A549 (cell line): ENCODE measurements around the gene MYBPC2. TPM values are rescaled to one million over a fixed set of nuclear protein-coding genes. Genes with fewer than 3 reads are reported as not detected.

ENCODE experiments used
- ATAC-seq, 2 experiments: fragments of 200-7000 bp in 1 of 2; fragments of >200 bp in 1 of 2; cut with Nextera tagmentation in 1 of 2; cut with Tn5 transposase in 1 of 2; 3 replicates each; pipeline versions ENCODE4 v1.8.0 to v1.9.1; 2018 to 2020; ENCODE audit warnings: mild to moderate bottlenecking in 1 of 2, moderate library complexity in 1 of 2
- CTCF ChIA-PET: fragments of 300-600 bp; sonication (Branson Sonifier 250); formaldehyde crosslinking; extraction: SDS; loops from one replicate; lab custom pipeline; 2021; ENCODE audit warnings: antibody characterized with exemption, inconsistent platforms; lab: Yijun Ruan, JAX
- POLR2A ChIA-PET: fragments of 350-600 bp; formaldehyde crosslinking; extraction: SDS; loops from one replicate; lab custom pipeline; 2021; ENCODE audit warnings: antibody characterized with exemption, inconsistent platforms; lab: Yijun Ruan, JAX
- DNase-seq, 2 experiments: peaks; one replicate each; pipeline versions ENCODE4 v3.0.0 to v3.0.0-alpha.2; 2011 to 2016; ENCODE audit warnings: low read depth in 1 of 2, low spot score in 1 of 2
- FAIRE-seq: peaks from 2 replicates; lab custom pipeline; 2011; peaks lifted over from hg19 to GRCh38; lab: Jason Lieb, UNC
- H3K27ac ChIP-seq, 2 experiments: fragments of >200 bp; sonication (Bioruptor Twin); formaldehyde crosslinking; 3 replicates each; pipeline ENCODE4 v1.5.1; 2016 to 2017
- H3K4me1 ChIP-seq: fragments of >200 bp; sonication (Bioruptor Twin); formaldehyde crosslinking; 3 replicates; pipeline ENCODE4 v1.6.1; 2016
- H3K4me2 ChIP-seq: fragments of >200 bp; sonication (Bioruptor Twin); formaldehyde crosslinking; 3 replicates; pipeline ENCODE4 v1.6.1; 2016
- H3K4me3 ChIP-seq: fragments of >200 bp; sonication (Bioruptor Twin); formaldehyde crosslinking; 3 replicates; pipeline ENCODE4 v1.5.1; 2016
- H3K9me3 ChIP-seq: fragments of >200 bp; sonication (Bioruptor Twin); formaldehyde crosslinking; 3 replicates; pipeline ENCODE4 v1.6.1; 2016
- CBX8 ChIP-seq: fragments of 200-600 bp; sonication (generic); IDR thresholded peaks from 2 replicates; pipeline ENCODE4 v1.6.1; 2016
- CEBPB ChIP-seq, 2 experiments: fragments of >200 bp in 1 of 2; sonication (Bioruptor Twin) in 1 of 2; formaldehyde crosslinking in 1 of 2; IDR thresholded peaks; 2 replicates each; pipeline ENCODE4 v1.6.1; 2012 to 2016
- CHD4 ChIP-seq: fragments of 200-600 bp; sonication (generic); IDR thresholded peaks from 2 replicates; pipeline ENCODE4 v1.6.1; 2016; ENCODE audit warnings: antibody characterized with exemption, mild to moderate bottlenecking, borderline replicate concordance
- E2F6 ChIP-seq: IDR thresholded peaks from 2 replicates; pipeline ENCODE4 v1.6.1; 2012; ENCODE audit warnings: low read depth, borderline replicate concordance
- ESRRA ChIP-seq: fragments of 150-350 bp; IDR thresholded peaks from 2 replicates; pipeline ENCODE4 v1.6.1; 2014; ENCODE audit warnings: mild to moderate bottlenecking, low read length, borderline replicate concordance
- FOXS1 ChIP-seq: fragments of 250-450 bp; sonication (Bioruptor Pico); IDR thresholded peaks from 2 replicates; pipeline ENCODE4 v1.5.0; 2020; ENCODE audit warnings: mild to moderate bottlenecking, moderate library complexity
- GATA3 ChIP-seq: IDR thresholded peaks from 2 replicates; pipeline ENCODE4 v1.6.1; 2012; ENCODE audit warnings: borderline replicate concordance
- HDAC2 ChIP-seq: fragments of 200-600 bp; sonication (generic); IDR thresholded peaks from 2 replicates; pipeline ENCODE4 v1.6.1; 2016
- HES2 ChIP-seq: fragments of >200 bp; sonication (Bioruptor Twin); formaldehyde crosslinking; IDR thresholded peaks from 2 replicates; pipeline ENCODE4 v1.6.1; 2016
- JUNB ChIP-seq: fragments of >200 bp; sonication (Bioruptor Twin); formaldehyde crosslinking; IDR thresholded peaks from 2 replicates; pipeline ENCODE4 v1.6.1; 2016
- KDM5A ChIP-seq: fragments of 200-600 bp; sonication (generic); IDR thresholded peaks from 2 replicates; pipeline ENCODE4 v1.6.1; 2016; ENCODE audit warnings: antibody characterized with exemption, mild to moderate bottlenecking
- MAZ ChIP-seq: fragments of 150-350 bp; IDR thresholded peaks from 2 replicates; pipeline ENCODE4 v1.6.1; 2014; ENCODE audit warnings: antibody characterized with exemption, low read depth, low read length, borderline replicate concordance
- PBX3 ChIP-seq: IDR thresholded peaks from 2 replicates; pipeline ENCODE4 v1.6.1; 2012
- POLR2AphosphoS2 ChIP-seq: conservative IDR thresholded peaks from 2 replicates; pipeline ENCODE4 v1.6.1; 2012; ENCODE audit warnings: low read length, improper control_type of control experiment, inconsistent platforms
- RAD21 ChIP-seq, 2 experiments: fragments of >200 bp in 1 of 2; sonication (Bioruptor Twin) in 1 of 2; formaldehyde crosslinking in 1 of 2; IDR thresholded peaks in 1 of 2; conservative IDR thresholded peaks in 1 of 2; 2 replicates in 1 of 2; 3 replicates in 1 of 2; pipeline ENCODE4 v1.6.1; 2012 to 2018; ENCODE audit warnings: inconsistent platforms in 1 of 2
- ZC3H11A ChIP-seq: fragments of 450-650 bp; IDR thresholded peaks from 2 replicates; pipeline ENCODE4 v1.6.1; 2014; ENCODE audit warnings: antibody characterized with exemption, mild to moderate bottlenecking
- ZFP36 ChIP-seq: fragments of 450-650 bp; IDR thresholded peaks from 2 replicates; pipeline ENCODE4 v1.6.1; 2014; ENCODE audit warnings: borderline replicate concordance; ENCODE audit not compliant: partially characterized antibody
- WGBS: methylation state at CpG from one replicate; pipeline ENCODE4 v1.1.6; 2017; ENCODE audit errors: missing lambda C conversion rate; 5-methylcytosine and 5-hydroxymethylcytosine counted together
- polyA plus RNA-seq, 4 experiments: library from polyadenylated mRNA; depleted of rRNA in 3 of 4; stranded (reverse); fragments of >200 nt; fragmentation: RNase III in 1 of 4; extraction: RNeasy Plus Mini Kit Qiagen cat#74134 plus additional on column Dnase treatment in 1 of 4; gene quantifications; 2 replicates in 3 of 4; 3 replicates in 1 of 4; pipeline ENCODE4 v1.2.3, GENCODE V29; 2011 to 2017
- TF ChIP-seq, protein P1 (sequence below): fragments of 250-450 bp; sonication (Bioruptor Pico); IDR thresholded peaks from 2 replicates; pipeline ENCODE4 v1.5.0; 2021; ENCODE audit warnings: mild to moderate bottlenecking, moderate library complexity, borderline replicate concordance

The MYBPC2 gene
- polyA plus RNA-seq, 2 of the 4 experiments (the other 2 are of a cell fraction) = 0.10 TPM; not detected in 1

DNA sequence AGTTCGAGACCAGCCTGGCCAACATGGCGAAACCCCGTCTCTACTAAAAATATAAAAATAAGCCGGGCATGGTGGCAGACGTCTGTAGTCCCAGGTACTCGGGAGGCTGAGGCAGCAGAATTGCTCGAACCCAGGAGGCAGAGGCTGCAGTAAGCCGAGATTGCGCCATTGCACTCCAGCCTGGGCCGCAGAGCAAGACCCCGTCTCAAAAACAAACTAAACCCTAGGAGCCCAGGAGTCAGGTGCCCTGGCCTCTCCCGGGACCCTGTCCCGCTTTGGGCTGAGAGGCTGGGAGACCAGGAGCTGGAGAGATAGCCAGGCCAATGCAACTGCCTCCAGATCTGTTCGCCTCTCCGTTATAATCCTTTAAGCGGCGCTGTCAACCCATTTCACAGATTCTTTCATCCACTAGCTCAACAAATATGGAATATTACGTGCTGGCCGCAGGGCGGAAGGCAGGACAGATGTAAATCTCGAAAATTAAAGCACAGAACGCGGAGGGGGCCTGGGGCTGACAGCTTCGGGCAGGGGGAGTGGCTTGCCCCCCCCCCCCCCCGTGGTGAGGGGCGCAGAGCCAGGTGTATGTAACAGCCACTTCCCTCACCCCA lies 5.3 kb upstream of the MYBPC2 start (continued):
- TF ChIP-seq KDM5A (no peak), ZFP36 (no peak), FOXS1 (CRISPR knock-in tag) (no peak), CBX8 (no peak), POLR2AphosphoS2 (no peak)
- TF ChIP-seq, protein P1, sequence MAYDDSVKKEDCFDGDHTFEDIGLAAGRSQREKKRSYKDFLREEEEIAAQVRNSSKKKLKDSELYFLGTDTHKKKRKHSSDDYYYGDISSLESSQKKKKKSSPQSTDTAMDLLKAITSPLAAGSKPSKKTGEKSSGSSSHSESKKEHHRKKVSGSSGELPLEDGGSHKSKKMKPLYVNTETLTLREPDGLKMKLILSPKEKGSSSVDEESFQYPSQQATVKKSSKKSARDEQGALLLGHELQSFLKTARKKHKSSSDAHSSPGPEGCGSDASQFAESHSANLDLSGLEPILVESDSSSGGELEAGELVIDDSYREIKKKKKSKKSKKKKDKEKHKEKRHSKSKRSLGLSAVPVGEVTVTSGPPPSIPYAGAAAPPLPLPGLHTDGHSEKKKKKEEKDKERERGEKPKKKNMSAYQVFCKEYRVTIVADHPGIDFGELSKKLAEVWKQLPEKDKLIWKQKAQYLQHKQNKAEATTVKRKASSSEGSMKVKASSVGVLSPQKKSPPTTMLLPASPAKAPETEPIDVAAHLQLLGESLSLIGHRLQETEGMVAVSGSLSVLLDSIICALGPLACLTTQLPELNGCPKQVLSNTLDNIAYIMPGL (CRISPR knock-in tag) = no peak

DNA sequence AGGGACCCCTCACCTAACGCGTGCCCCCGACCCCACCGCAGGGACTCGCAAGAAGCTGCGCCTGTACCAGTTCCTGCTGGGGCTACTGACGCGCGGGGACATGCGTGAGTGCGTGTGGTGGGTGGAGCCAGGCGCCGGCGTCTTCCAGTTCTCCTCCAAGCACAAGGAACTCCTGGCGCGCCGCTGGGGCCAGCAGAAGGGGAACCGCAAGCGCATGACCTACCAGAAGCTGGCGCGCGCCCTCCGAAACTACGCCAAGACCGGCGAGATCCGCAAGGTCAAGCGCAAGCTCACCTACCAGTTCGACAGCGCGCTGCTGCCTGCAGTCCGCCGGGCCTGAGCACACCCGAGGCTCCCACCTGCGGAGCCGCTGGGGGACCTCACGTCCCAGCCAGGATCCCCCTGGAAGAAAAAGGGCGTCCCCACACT lies 4.7 kb upstream of the MYBPC2 start:
- DNase-seq (no peak), FAIRE-seq (no peak), ATAC-seq (no peak)
- TF ChIP-seq ZC3H11A (no peak), GATA3 (no peak), RAD21 (conservative IDR thresholded peaks at IDR 0.05 in 1 of 2, IDR thresholded peaks at IDR 0.05 in 1 of 2) (no peak)
- Histone ChIP-seq H3K9me3 (no peaks in the 10 kb centered on the region), H3K4me3 (no peak overlapping the region), H3K27ac (no peak overlapping the region), H3K4me1 (peaks cover 11% of the 10 kb centered on the region), H3K4me2 (no peak overlapping the region)
- ChIA-PET POLR2A (no interaction called here), CTCF (interaction anchor here (0.7 to 3.5 kb wide), 5 partner anchors 12 to 366 kb away, joined by 3 to 19 read pairs (median 8); no protein-coding TSS in a partner anchor)
- 77% methylated on average over 31 of the region's 38 CpGs for WGBS

- ChIA-PET CTCF (interaction anchor here (0.6 to 3.5 kb wide), 9 partner anchors 11 to 60 kb away, joined by 3 to 19 read pairs (median 4); no protein-coding TSS in a partner anchor), POLR2A (no interaction called here)
- no peak for ATAC-seq
- TF ChIP-seq MAZ (no peak), HES2 (no peak), CEBPB (IDR thresholded peaks at IDR 0.05) (no peak), E2F6 (no peak), PBX3 (no peak), ESRRA (no peak), JUNB (no peak), HDAC2 (no peak), CHD4 (no peak)
- TF ChIP-seq, protein P1 (CRISPR knock-in tag) = no peak
- H3K4me2 ChIP-seq = no peak overlapping the region
- no peak overlapping the region for H3K27ac ChIP-seq
- no peak for DNase-seq
- H3K4me1 ChIP-seq = peaks cover 11% of the 10 kb centered on the region
- H3K4me3 ChIP-seq = no peak overlapping the region
- no peaks in the 10 kb centered on the region for H3K9me3 ChIP-seq
- no peak for FAIRE-seq
- WGBS = 51% methylated on average over 6 of the region's 7 CpGs
Measured at GRCh38 chr19:50428772-50429463, 3.8 kb upstream of the MYBPC2 start.
